Raji (cell line): Measurements from ENCODE around the gene SMYD3.

ENCODE experiments used
- POLR2A ChIP-seq: IDR thresholded peaks from 2 replicates; pipeline ENCODE4 v1.6.1; 2011; ENCODE audit warnings: low read depth, low read length, control low read depth; ENCODE audit not compliant: insufficient read depth

SMYD3 gene

GRCh38 chr1:246197076-246197475 lies 310.0 kb downstream of the SMYD3 start:
- no peak for TF ChIP-seq POLR2A

GRCh38 chr1:246195296-246195695 lies 311.8 kb downstream of the SMYD3 start:
- no peak for TF ChIP-seq POLR2A

DNA sequence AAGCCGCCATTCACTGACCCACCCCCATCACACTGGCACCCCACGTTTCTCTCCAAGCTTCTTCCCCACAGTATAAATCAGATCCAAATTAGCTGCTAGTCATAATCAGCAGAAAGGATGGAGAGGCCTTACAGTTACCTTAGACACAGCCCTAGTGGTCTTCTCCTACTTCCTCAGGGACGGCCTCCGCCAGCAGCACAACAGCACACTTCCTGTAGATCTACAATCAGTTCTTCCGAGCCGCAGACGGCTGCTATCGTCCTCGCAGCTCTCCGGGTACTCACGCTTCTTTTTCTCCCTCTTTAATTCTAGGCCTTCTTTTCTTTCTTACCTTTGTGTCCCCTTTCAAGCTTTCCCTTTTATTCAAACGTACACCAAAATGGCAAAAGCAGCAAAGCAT lies 313.5 kb downstream of the SMYD3 start:
- TF ChIP-seq POLR2A = no peak

DNA sequence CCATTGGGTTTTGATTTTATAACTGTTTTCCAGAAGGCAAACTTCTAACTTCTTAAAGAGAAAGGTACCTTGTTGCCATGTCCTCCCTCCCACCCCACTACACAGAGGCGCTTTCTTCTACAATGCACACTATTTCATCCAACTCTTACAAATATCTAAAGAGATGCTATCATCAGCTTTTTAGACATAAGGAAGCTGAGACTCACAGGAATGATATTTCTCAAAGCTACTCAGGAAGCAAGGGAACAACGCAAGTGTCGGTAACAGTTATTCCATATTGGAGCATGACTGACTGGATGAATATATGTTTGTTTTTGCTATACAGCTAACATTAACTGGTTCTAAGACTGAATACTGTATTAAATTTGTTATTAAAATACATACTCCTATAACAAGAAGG lies 318.0 kb downstream of the SMYD3 start:
- no peak for TF ChIP-seq POLR2A

DNA sequence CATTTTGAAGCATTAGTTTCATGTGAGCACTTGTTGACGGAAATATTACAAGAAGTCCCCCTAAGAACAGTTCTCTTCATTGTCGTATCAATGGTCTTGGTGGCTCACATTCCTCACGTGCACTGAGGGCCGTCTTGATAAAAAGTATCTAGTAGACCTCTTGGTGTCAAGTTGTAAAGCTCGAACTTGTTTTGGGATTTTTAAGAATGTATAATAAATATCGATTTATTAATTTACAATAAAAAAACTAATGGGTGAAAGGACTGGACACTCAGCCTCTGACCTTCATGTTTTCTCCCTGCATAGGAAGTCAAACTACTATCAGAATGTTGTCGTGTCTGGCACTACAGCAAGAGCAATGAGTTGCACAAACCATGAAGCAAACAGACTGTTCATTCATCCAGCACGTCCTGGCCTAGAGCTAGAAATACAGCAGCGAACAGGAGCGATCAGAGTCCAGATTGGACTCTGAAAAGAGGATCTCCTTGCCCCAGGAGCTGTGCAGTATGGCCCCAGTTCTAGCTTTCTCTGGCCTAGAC lies 319.2 kb downstream of the SMYD3 start:
- no peak for TF ChIP-seq POLR2A

DNA sequence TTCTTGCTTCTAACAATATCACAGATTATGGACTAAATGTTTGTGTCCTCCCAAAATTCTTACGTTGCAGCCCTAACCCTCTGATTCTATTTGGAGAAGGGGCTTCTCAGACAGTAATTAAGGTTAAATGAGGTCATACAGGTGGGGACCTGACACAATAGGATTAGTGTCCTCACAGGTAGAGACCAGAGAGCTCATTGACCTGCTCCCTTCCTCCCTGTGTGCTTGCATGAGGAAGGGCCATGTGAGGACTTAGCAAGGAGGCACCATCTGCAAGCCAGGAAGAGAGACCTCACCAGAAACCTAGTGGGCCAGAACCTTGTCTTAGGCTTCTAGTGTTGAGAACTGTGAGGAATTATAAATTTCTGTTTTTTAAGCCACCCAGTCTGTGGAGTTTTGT lies 322.6 kb downstream of the SMYD3 start:
- no peak for TF ChIP-seq POLR2A

- TF ChIP-seq POLR2A = no peak
Measured at GRCh38 chr1:246182149-246182851, 324.8 kb downstream of the SMYD3 start.

DNA sequence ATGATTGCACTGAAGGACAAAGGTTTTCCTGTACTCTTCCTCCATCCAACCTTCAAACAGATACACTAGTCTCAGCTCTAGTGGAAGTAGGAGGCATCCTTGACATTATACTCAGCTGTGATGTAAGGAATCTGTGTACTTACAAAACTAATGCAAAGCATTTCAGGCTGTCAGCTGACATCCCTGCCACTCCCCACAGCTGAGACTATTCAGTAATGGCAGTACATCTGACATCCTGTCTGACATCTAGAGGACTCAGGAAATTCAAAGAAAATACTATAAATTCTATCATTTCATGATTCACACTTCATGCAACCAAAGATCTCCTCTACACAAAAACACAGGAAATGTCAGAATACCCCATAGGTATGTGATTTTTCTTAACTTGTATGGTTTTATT lies 325.8 kb downstream of the SMYD3 start:
- no peak for TF ChIP-seq POLR2A

- TF ChIP-seq POLR2A = no peak
Measured at GRCh38 chr1:246179401-246179800, 327.7 kb downstream of the SMYD3 start.

DNA sequence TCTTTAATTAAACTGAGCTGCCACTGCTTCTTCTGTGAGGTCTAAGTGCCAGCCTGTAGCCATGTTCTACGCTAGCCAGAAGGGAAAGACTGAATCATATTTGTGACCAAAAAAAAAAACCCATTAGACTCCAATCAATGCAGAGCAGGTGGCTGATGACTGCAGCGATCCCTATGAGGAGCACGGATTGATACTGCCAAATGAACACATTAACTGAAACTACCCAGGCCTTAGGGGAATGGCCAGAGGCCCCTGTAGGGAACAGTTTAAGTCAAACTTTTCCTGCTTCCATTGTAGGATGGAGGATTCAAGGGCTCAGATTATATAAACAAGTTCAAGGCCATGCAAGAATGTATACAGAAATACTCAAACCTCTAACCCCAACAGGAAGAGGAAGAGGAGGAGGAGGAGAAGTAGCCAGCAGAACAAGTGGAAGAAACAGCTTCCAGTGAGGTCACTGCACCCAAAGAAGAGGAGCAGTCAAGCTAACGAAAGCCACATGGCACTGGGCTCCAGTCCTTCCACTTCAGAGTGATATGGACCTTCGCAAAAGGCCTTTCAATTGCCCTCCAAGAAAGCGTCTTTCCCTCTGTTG lies 328.3 kb downstream of the SMYD3 start:
- TF ChIP-seq POLR2A = no peak

GRCh38 chr1:246176126-246177024 lies 330.7 kb downstream of the SMYD3 start:
- TF ChIP-seq POLR2A = no peak

GRCh38 chr1:246170574-246171261 lies 336.4 kb downstream of the SMYD3 start:
- TF ChIP-seq POLR2A = no peak

- no peak for TF ChIP-seq POLR2A
Measured at GRCh38 chr1:246169486-246169885, 337.6 kb downstream of the SMYD3 start.

DNA sequence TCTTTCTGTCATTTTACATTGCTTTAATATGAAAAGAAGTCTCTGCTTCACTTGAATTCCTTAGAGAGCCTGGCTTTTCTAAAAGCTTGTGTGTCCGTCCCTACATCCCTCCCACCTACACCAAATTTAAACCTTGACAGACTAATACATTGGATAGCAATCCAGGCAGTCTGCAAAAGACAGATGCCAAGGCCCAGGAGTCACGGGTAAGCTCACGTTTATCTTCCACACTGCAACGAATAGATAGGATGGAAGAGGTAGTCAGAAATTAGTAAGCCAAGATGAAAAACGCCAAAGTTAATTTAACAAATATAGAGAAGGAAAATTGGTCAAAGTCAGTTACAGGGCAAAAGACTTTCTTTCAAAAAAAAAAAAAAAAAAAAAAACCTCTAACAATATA lies 338.1 kb downstream of the SMYD3 start:
- TF ChIP-seq POLR2A = no peak

DNA sequence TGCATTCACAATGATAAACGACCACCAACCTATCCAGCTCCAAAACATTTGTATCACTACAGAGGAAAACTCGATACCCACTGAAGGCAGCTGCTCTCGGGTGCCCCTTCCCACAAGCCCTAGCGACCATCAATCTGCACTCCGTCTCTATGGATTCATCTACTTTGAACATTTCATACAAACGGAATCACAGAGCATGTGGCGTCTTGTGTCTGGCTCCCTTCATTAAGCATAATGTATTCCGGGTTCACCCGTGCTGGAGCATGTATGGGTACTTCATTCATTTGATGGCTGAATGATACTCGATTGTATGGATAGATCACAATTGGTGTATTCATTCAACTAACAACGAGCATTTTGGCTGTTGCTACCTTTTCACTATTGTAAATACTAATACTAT lies 340.2 kb downstream of the SMYD3 start:
- TF ChIP-seq POLR2A = no peak
